ENCODE data around the gene SOX11. TPM values are rescaled to one million over a fixed set of nuclear protein-coding genes. Genes with fewer than 3 reads are reported as not detected.

SOX11 gene
- total and polyA plus RNA-seq, 2 of the 8 experiments (the other 6 are each of a cell fraction or from before 2014, with no cell fraction given): 9.0 to 55.6 TPM

GRCh38 chr2:5686536-5686935 lies 5.6 kb upstream of the SOX11 start:
- Histone ChIP-seq H4K20me1 (replicated peaks in 1 of 2; ENCODE audit: control insufficient read depth in 1 of 2, insufficient read depth in 2 of 2, low read length in 2 of 2) (no peaks in the 10 kb centered on the region), H3K9me3 (ENCODE audit: insufficient read depth in 2 of 2, low read depth in 1 of 2, low read length in 1 of 2) (no peaks in the 10 kb centered on the region), H3K4ac (replicated peaks; ENCODE audit: insufficient read length, low read depth, low read length) (no peak overlapping the region), H3K79me2 (ENCODE audit: control insufficient read depth in 1 of 2, insufficient read depth in 2 of 2, low read length in 2 of 2) (peaks cover 0 to 5% of the 10 kb centered on the region in 2 experiments; a peak in 2 of 4 replicates), H2BK15ac (ENCODE audit: low read length) (no peak overlapping the region), H3K23me2 (ENCODE audit: low read depth, low read length) (no peaks in the 10 kb centered on the region; the same call in 1 of the 2 replicates), H4K8ac (ENCODE audit: extremely low read depth, insufficient read depth, low read length) (no peak overlapping the region), H2BK5ac (ENCODE audit: low read depth, low read length) (no peak overlapping the region), H2AK5ac (ENCODE audit: low read depth, low read length) (no peak overlapping the region), H3K56ac (replicated peaks; ENCODE audit: insufficient read length, low read depth, low read length) (no peak overlapping the region), H3K79me1 (ENCODE audit: low read depth, low read length) (no peaks in the 10 kb centered on the region), H3K36me3 (ENCODE audit: control insufficient read depth in 2 of 4, insufficient read depth in 4 of 4, low read length in 3 of 4) (no peaks in the 10 kb centered on the region), H3K4me2 (ENCODE audit: insufficient read depth in 1 of 2, low read depth in 2 of 2, low read length in 2 of 2) (no peak overlapping the region), H4K5ac (ENCODE audit: insufficient read length, low read depth, low read length) (no peak overlapping the region), H3K14ac (ENCODE audit: insufficient read length) (no peak overlapping the region), H3K27me3 (replicated peaks in 1 of 4; ENCODE audit: control insufficient read depth in 3 of 4, extremely low read depth in 1 of 4, insufficient read depth in 3 of 4, low read length in 3 of 4) (no peaks in the 10 kb centered on the region), H3K4me3 (ENCODE audit: extremely low read depth in 1 of 4, insufficient read depth in 2 of 4, low read depth in 3 of 4, low read length in 4 of 4) (no peak overlapping the region), H3K23ac (ENCODE audit: insufficient read length) (no peak overlapping the region), H2BK20ac (ENCODE audit: low read length) (no peak overlapping the region), H3K27ac (ENCODE audit: low read depth, low read length) (no peak overlapping the region), H2BK120ac (replicated peaks; ENCODE audit: low read depth, low read length) (no peak overlapping the region), H2BK12ac (ENCODE audit: low read depth, low read length) (no peak overlapping the region), H4K91ac (replicated peaks; ENCODE audit: insufficient read length, low read length) (no peak overlapping the region), H3K18ac (ENCODE audit: extremely low read depth, low read length) (no peak overlapping the region), H3K4me1 (replicated peaks in 1 of 4; ENCODE audit: control insufficient read depth in 3 of 4, insufficient read depth in 4 of 4, low read length in 3 of 4) (peaks cover 0 to 3% (median 0%) of the 10 kb centered on the region in 4 experiments; a peak in 1 of 7 replicates), H2AFZ (ENCODE audit: low read length) (no peak overlapping the region), H3K9ac (replicated peaks in 1 of 4; ENCODE audit: extremely low read depth in 1 of 4, low read depth in 3 of 4, low read length in 3 of 4) (no peak overlapping the region)
- WGBS, 2 experiments (ENCODE audit: extremely low coverage in 1 of 2, insufficient coverage in 1 of 2, insufficient read length in 1 of 2, insufficient replicate concordance in 2 of 2, low coverage in 1 of 2, low lambda C conversion rate in 2 of 2, missing lambda C conversion rate in 1 of 2): 87% methylated on average over 5 of the region's 5 CpGs; no CpG with 5 or more reads in 1 of the 2 experiments
- CTCF ChIA-PET (ENCODE audit: partially characterized antibody): interaction anchor here (0.7 kb wide), 1 partner anchor 9 kb away, joined by 3 read pairs; no protein-coding TSS in a partner anchor
- DNase-seq (ENCODE audit: low read depth in 1 of 2, low spot score in 2 of 2) (no peak), FAIRE-seq (no peak)
- POLR2A ChIA-PET (ENCODE audit: partially characterized antibody): no interaction called here
- TF ChIP-seq GABPA (IDR thresholded peaks at IDR 0.05; ENCODE audit: borderline replicate concordance, insufficient read depth, low read length) (no peak), POU5F1 (IDR thresholded peaks at IDR 0.05; ENCODE audit: low read depth, low read length) (no peak), SIN3A (conservative IDR thresholded peaks at IDR 0.05 in 1 of 2, IDR thresholded peaks at IDR 0.05 in 1 of 2; ENCODE audit: low read depth in 1 of 2, low read length in 2 of 2) (no peak), CBX5 (IDR thresholded peaks at IDR 0.05; ENCODE audit: low read depth, low read length) (no peak), TEAD4 (IDR thresholded peaks at IDR 0.05; ENCODE audit: low read depth, low read length) (no peak), CHD1 (IDR thresholded peaks at IDR 0.05; ENCODE audit: low read depth, low read length) (no peak), SRF (IDR thresholded peaks at IDR 0.05; ENCODE audit: low read depth, low read length) (no peak), NANOG (IDR thresholded peaks at IDR 0.05; ENCODE audit: insufficient read depth, low read depth, low read length, poor library complexity, severe bottlenecking) (no peak), CTBP2 (IDR thresholded peaks at IDR 0.05; ENCODE audit: borderline replicate concordance, insufficient read depth, insufficient read length, low read length) (no peak), KDM4A (IDR thresholded peaks at IDR 0.05; ENCODE audit: low read depth, low read length, severe bottlenecking) (no peak)
- TF ChIP-seq, protein P1, sequence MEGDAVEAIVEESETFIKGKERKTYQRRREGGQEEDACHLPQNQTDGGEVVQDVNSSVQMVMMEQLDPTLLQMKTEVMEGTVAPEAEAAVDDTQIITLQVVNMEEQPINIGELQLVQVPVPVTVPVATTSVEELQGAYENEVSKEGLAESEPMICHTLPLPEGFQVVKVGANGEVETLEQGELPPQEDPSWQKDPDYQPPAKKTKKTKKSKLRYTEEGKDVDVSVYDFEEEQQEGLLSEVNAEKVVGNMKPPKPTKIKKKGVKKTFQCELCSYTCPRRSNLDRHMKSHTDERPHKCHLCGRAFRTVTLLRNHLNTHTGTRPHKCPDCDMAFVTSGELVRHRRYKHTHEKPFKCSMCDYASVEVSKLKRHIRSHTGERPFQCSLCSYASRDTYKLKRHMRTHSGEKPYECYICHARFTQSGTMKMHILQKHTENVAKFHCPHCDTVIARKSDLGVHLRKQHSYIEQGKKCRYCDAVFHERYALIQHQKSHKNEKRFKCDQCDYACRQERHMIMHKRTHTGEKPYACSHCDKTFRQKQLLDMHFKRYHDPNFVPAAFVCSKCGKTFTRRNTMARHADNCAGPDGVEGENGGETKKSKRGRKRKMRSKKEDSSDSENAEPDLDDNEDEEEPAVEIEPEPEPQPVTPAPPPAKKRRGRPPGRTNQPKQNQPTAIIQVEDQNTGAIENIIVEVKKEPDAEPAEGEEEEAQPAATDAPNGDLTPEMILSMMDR (IDR thresholded peaks at IDR 0.05; ENCODE audit: control extremely low read depth in 1 of 3, insufficient read depth in 1 of 3, low read depth in 1 of 3, low read length in 3 of 3): no peak
